ENCODE data around the gene ASIC5.
"Not testable (repeated sequence)": the region's sequence is repeated elsewhere in the genome, so short reads cannot be mapped to it uniquely, and the experiment has no call there.

Gene ASIC5

GRCh38 chr4:155799794-155800123 is 66.3 kb downstream of the ASIC5 start:
- DNase-seq: no peak

- DNase-seq: no peak
Measured at GRCh38 chr4:155799116-155799793, 66.8 kb downstream of the ASIC5 start.

GRCh38 chr4:155797581-155797980 is 68.5 kb downstream of the ASIC5 start:
- DNase-seq: not testable (repeated sequence)

GRCh38 chr4:155795991-155796390 is 70.1 kb downstream of the ASIC5 start:
- DNase-seq: peak; percentile 21

GRCh38 chr4:155794589-155795236 is 71.4 kb downstream of the ASIC5 start:
- DNase-seq: no peak

GRCh38 chr4:155789982-155790381 is 76.1 kb downstream of the ASIC5 start:
- no peak for DNase-seq

- DNase-seq: no peak
Measured at GRCh38 chr4:155789391-155789790, 76.7 kb downstream of the ASIC5 start.

- DNase-seq: peak; percentile 49
Measured at GRCh38 chr4:155787113-155787710, 78.9 kb downstream of the ASIC5 start.

- no peak for DNase-seq
Measured at GRCh38 chr4:155785828-155786227, 80.2 kb downstream of the ASIC5 start.

- no peak for DNase-seq
Measured at GRCh38 chr4:155784637-155785036, 81.4 kb downstream of the ASIC5 start.

- DNase-seq: no peak
Measured at GRCh38 chr4:155781249-155781831, 84.7 kb downstream of the ASIC5 start.

GRCh38 chr4:155780775-155781174 is 85.3 kb downstream of the ASIC5 start:
- no peak for DNase-seq
